Heart left ventricle (tissue), 13 donors: ENCODE measurements around the gene ADAMTS4.

ENCODE experiments used
- CTCF ChIP-seq, 12 donors: fragments of 200-600 bp; sonication (generic) in 4 of 12; IDR thresholded peaks; one replicate each; pipeline versions ENCODE4 v1.5.0 to v1.8.0; 2018 to 2022; ENCODE audit warnings: antibody characterized with exemption in 12 of 12, mild to moderate bottlenecking in 5 of 12
- POLR2A ChIP-seq, 2 donors: fragments of 450-650 bp; IDR thresholded peaks; one replicate each; pipeline ENCODE4 v1.6.1; 2017; ENCODE audit warnings: antibody characterized with exemption in 2 of 2, mild to moderate bottlenecking in 2 of 2, moderate library complexity in 2 of 2
- donor health status: ischemic (EF 13 %, LVEDD 7.1; RV severe dilation, severe dysfunction).
- donor health status: DM: no; HTN: yes; CAD: no.
- donor health status: DM: no; HTN: no; CAD: no.
- donor health status: ischemic (EF 25% LVEDD 6.9; RV normal size, moderate dysfunction).
- donor health status: ischemic (EF 25% LVEDD 5.7; RV mildly dilated, moderate dysfunction).
- donor health status: ischemic (EF 35%, LVEDD 5.7; RV mildly dilated, moderate dysfunction).
- donor health status: nonischemic (EF 11% LVEDD 7.7; RV severe dilation, severe dysfunction).
- donor health status: DM: yes; HTN: yes; CAD: no.
- donor health status: PGD.
- donor health status: ischemic (EF 29% LVEDD 5.4; RV normal size, mild dysfunction).
- donor health status: nonischemic (EF 23%, LVEDD 6.1; RV moderate dilation, normal function).

GRCh38 chr1:161229896-161230295, 31.0 kb upstream of the ADAMTS4 start:
- TF ChIP-seq CTCF (IDR thresholded peaks at IDR 0.05) (no peak), POLR2A (IDR thresholded peaks at IDR 0.05) (no peak)
